GM21447 (cell line): ENCODE measurements around the gene NKRF.

Source experiments
- ATAC-seq: cut with Tn5 transposase; IDR thresholded peaks from one replicate; pipeline ENCODE4 v1.9.1; 2021; ENCODE audit not compliant: unreplicated experiment

NKRF gene

GRCh38 chrX:119617517-119618164 lies 11.4 kb upstream of the NKRF start:
- ATAC-seq = peak; percentile 58

- ATAC-seq = no peak
These were observed 8.6 kb upstream of the NKRF start for GRCh38 chrX:119614776-119615175.

DNA sequence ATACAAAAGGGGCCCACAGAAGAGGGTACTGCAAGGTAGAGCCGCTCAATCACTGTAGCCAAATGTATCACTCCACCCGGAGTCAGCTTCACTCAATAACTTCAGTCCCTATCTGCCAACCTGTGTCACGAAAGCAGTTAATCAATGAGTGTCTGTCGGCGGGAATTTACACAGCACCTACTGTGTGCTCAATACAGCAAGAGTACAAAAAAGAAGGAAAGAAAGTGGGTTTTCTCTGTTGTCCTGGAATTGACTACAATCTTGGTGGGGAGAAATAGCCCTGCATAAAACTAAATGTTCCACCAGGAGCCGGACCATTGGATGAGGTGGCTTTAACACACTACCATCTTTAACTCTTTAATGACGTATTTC lies 780 bp upstream of the NKRF start:
- no peak for ATAC-seq

- ATAC-seq = peak; percentile 35
These were observed 552 bp downstream of the NKRF start for GRCh38 chrX:119605464-119606279.

- no peak for ATAC-seq
These were observed 1.3 kb downstream of the NKRF start for GRCh38 chrX:119604766-119605463.

DNA sequence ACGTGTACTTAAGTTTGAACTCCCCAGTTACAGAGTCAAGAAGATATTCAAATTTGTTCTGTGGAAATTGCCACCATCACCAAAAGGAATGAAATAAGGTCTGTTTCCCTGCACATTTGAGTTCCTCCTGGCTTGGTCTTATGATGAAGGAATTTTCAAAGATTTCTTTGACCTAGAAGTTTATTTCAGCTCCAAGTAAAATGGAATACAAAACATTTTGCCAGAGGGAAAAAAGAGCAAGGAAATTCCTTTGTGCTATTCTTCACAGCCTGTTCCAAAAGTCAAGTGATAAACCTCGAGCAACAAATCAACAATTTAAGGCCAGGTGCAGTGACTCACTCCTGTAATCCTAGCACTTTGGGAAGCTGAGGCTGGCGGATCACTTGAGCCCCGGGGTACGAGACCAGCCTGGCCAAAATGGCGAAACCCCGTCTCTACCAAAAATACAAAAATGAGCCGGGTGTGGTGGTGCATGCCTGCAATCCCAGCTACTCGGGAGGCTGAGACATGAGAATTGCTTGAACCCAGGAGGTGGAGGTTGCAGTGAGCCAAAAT lies 3.4 kb downstream of the NKRF start:
- ATAC-seq = no peak

GRCh38 chrX:119589810-119590209 lies 16.4 kb downstream of the NKRF start:
- no peak for ATAC-seq

- ATAC-seq = no peak
These were observed 22.7 kb downstream of the NKRF start for GRCh38 chrX:119583431-119584059.

DNA sequence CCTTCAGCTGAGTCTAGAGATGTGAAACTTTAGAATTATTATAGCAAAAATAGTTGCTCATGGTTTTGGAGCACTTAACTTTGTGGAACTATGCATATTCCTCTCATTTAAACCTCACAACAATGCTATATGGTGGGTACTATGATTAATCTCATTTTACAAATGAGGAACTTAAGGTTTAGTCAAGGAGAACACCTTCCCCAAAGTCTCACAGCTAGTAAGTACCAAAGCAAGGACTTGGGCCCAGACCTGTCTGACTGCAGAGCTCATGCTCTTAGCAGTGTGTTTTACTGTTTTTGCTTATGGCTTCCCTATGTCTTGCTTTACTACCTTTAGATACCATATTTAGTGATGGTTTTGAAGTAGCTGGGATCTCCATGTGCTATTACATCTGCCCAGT lies 26.8 kb downstream of the NKRF start:
- no peak for ATAC-seq

DNA sequence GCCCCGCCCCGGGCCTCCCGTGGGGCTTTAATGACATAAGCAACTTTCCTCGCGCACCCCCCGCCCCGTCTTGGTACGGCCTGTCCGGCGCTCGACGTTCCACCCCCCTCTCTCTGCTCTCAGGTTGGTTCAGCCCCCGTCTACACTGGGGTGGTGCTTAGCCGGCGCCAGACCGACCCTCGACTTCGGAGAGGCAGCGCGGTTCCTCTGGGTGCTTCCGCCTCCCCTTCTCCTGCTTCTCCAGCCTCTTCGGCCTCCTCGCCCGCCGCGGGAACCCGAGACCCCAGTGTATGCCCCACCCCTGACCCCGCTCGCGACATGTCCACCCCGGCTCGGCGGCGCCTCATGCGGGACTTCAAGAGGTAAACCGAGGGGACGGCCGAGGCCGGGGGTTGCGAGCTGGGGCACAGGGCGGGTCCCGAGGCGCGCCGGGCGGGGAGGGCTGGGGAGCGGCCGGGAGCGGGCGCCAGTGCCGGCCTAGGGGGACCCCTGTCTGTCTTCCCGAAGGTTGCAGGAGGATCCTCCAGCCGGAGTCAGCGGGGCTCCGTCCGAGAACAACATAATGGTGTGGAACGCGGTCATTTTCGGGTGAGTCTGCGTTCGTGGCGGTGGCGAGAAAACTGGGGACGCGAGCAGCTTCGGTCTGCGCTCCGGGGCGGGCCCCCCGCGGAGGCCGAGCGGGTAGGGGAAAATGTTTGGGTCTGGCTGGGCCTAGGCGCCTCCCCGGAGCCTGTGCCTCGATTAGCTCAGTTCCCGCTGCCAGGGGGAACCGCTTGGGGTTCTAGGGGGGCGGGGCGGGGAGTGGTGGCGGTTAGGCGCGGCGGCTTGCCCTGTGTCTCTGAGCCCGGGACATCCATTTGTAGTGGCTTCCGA lies 31.6 kb downstream of the NKRF start, which contains the start of gene UBE2A:
Gene UBE2A, plus strand, starts transcription at position 170 of the 873 bp plus-strand sequence. Its CDS starts 149 bp downstream, at position 319.
- ATAC-seq = peak; percentile 51

DNA sequence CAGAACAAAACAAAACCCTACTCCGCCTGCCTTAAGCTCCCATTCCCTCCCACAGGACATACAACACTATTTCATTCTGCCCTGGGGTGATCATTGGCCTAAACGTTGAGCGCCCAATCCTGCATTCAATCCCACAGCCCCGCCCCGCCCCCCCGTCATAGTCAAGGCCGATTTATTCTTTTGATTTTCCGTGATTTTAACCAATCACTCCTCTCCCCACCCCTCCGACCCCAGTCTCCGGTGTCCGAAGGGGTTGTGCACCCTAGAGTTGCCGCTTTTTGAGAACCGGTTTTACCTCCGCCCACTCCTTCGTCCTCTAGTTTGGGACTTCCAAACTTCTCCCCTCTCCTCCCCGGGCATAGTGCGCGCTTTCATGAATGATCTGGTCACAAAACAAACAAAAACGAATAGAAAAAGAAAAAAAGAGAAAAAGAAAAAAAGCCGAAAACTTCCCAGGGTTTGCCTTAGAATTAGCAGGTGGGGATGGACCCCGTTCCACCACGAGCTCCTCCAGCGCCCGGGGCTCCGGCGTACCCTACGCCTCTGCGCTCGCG lies 32.3 kb downstream of the NKRF start:
- peak; percentile 86 for ATAC-seq

GRCh38 chrX:119573222-119573621 lies 33.0 kb downstream of the NKRF start:
- no peak for ATAC-seq

DNA sequence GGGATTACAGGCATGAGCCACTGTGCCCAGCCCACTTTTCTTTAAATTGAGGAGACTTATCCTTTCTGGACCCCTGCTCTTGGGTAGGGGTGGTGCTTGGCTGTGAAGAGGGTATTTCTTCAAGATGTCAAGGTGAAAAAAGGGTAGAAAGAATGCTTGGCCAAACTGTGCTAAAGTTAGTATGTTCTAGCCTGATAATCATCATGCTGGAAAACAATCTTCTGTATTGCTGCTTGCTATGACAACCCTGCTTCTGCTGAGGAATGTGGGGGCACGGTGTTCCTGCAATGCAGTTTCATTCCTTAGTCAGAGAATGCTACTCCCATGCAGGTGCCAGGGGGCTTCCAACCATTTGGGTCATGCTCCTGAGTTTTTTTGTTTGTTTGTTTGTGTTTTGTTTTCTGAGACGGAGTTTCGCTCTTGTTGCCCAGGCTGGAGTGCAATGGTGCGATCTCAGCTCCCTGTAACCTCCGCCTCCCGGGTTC lies 35.8 kb downstream of the NKRF start:
- ATAC-seq = no peak

DNA sequence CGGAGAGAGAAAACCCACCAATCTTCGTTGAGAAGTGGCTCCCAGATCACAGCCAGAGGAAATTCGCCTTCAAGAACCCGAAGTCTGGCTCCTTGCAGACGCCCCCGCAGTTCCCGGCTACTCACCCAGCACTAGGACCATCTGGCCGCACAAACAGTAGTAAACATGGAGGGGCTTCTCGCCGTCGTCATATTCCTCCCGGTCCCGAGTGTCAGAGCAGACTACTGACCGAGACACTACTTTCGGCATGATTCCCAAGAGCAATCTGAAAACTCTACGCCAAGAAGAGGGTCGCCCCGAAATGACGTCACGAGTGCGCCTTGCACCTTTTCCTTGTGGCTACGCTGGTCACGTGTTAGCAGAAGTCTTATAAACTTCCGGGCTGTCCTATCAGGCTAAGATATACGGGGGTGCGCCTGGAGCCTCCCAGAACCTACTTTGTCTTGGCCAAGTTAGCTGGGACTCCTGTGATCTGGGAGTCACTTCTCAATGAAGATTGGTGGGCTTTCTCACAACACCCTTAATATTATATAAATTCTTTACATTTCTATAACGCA lies 41.0 kb downstream of the NKRF start, which contains the start of gene STEEP1:
Gene STEEP1, minus strand, starts transcription at position 303 of the 557 bp plus-strand sequence. Its CDS starts 54 bp downstream, at position 249.
- peak; percentile 90 for ATAC-seq

DNA sequence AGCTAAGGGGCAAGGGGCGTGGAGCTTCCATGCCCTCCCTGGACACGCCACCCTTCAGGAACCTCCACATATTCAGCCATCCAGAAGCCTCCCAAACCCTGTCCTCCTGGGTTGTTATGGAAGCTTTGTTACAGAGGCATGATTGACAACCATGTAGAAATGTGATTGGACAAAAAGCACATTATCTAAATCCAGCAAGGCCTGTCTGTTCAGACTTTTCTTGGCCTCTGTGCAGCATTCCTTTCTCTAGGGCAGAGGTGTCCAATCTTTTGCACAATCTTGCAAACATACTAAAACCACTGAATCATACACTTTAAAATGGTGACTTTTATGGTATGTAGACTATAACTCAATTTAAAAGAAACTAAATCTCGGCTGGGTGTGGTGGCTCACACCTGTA lies 53.7 kb downstream of the NKRF start:
- no peak for ATAC-seq

GRCh38 chrX:119549327-119550016 lies 56.8 kb downstream of the NKRF start:
- peak; percentile 63 for ATAC-seq

DNA sequence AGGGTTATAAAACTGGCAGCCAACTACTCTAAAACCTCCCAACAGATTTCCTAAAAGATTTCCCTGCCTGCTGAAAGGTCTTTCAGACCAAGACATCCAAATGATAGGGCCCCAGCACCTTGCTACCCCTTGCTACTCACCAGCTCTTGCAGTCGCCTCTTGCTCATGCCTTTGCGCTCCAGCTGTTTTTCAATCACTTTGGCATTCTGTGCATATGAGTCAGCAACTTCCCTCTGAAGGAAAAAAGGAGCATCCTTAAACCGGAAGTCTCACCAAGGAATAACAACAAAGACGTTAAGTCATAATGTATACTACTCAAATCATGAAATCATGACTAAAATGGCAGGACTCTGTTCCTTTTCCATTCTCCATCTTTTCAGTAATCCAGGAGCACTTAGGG lies 65.0 kb downstream of the NKRF start:
- ATAC-seq = no peak

DNA sequence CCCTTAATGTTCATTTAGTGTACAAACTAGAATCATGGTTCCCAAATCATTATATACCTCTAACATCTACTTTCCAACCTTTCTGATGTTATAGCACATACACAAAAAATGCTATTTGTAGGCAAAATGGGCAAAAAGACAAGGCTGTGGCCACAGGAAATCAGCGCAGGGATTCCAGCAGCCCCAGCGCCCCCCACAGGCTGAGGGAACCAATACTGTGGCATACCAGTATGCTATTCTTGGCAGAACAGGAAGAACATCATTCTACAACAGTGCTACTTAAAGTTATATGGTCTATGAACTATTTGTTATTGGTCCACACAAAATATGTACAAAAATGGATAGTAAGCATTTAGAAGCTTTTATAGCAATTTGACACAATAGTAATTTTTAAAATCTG lies 66.4 kb downstream of the NKRF start:
- no peak for ATAC-seq
